Tibial nerve (tissue), 4 donors: Measurements from ENCODE around the gene PPIA.

ENCODE experiments used
- CTCF ChIP-seq, 5 experiments: fragments of 200-600 bp in 3 of 5; fragments of 450-650 bp in 2 of 5; sonication (generic) in 3 of 5; IDR thresholded peaks; one replicate each; pipeline ENCODE4 v1.5.1; 2016 to 2019; ENCODE audit warnings: antibody characterized with exemption in 5 of 5, mild to moderate bottlenecking in 3 of 5, moderate library complexity in 2 of 5
- EP300 ChIP-seq, 2 donors: sonication (generic); formaldehyde crosslinking; IDR thresholded peaks; one replicate each; pipeline ENCODE4 v1.6.1; 2017; ENCODE audit warnings: antibody characterized with exemption in 2 of 2, mild to moderate bottlenecking in 1 of 2

- TF ChIP-seq CTCF (IDR thresholded peaks at IDR 0.05) (no peak), EP300 (IDR thresholded peaks at IDR 0.05) (no peak)
Measured at GRCh38 chr7:44796034-44796503, 412 bp upstream of the PPIA start.
